Esophagus (tissue), 2 donors: ENCODE measurements around the gene PEX6. TPM values are rescaled to one million over a fixed set of nuclear protein-coding genes. Genes with fewer than 3 reads are reported as not detected.

ENCODE experiments used
- H3K27ac ChIP-seq, 2 donors: one replicate each; pipeline ENCODE4 v1.5.1; 2013; ENCODE audit warnings: low read depth in 2 of 2, mild to moderate bottlenecking in 2 of 2, inconsistent platforms in 1 of 2, low read length in 1 of 2, moderate library complexity in 1 of 2
- H3K27me3 ChIP-seq, 2 donors: one replicate each; pipeline ENCODE4 v1.6.1; 2013; ENCODE audit warnings: low read length in 2 of 2, control low read depth in 1 of 2, mild to moderate bottlenecking in 1 of 2; ENCODE audit not compliant: insufficient read depth in 2 of 2, control insufficient read depth in 1 of 2
- H3K36me3 ChIP-seq, 2 donors: one replicate each; pipeline ENCODE4 v1.6.1; 2013; ENCODE audit warnings: low read length in 1 of 2; ENCODE audit not compliant: control insufficient read depth in 2 of 2, insufficient read depth in 2 of 2
- H3K4me1 ChIP-seq, 2 donors: one replicate each; pipeline ENCODE4 v1.6.1; 2013; ENCODE audit warnings: low read length in 1 of 2; ENCODE audit not compliant: control insufficient read depth in 2 of 2, insufficient read depth in 2 of 2
- H3K4me3 ChIP-seq, 2 donors: one replicate each; pipeline ENCODE4 v1.5.1; 2013; ENCODE audit warnings: low read length in 2 of 2, mild to moderate bottlenecking in 2 of 2, low read depth in 1 of 2, moderate library complexity in 1 of 2
- H3K9me3 ChIP-seq, 2 donors: one replicate each; pipeline ENCODE4 v1.6.1; 2013; ENCODE audit warnings: mild to moderate bottlenecking in 2 of 2, low read depth in 1 of 2, low read length in 1 of 2, moderate library complexity in 1 of 2; ENCODE audit not compliant: control insufficient read depth in 2 of 2, insufficient read depth in 1 of 2
- WGBS, 2 donors: extraction: QIAGEN DNeasy Blood & Tissue Kit; methylation state at CpG; one replicate each; pipeline ENCODE4 v1.1.7; 2013; 5-methylcytosine and 5-hydroxymethylcytosine counted together
- polyA plus RNA-seq, 2 donors: library from polyadenylated mRNA; stranded (reverse); fragments of 200-250 nt; gene quantifications; one replicate each; pipeline ENCODE4 v1.2.3, GENCODE V29; 2013
- donor health status: healthy with polysubstance abuse.
- donor health status: Bipolar disorder and iron deficiency.

The PEX6 gene
- polyA plus RNA-seq, 2 donors, result 13.1 to 13.7 TPM

DNA sequence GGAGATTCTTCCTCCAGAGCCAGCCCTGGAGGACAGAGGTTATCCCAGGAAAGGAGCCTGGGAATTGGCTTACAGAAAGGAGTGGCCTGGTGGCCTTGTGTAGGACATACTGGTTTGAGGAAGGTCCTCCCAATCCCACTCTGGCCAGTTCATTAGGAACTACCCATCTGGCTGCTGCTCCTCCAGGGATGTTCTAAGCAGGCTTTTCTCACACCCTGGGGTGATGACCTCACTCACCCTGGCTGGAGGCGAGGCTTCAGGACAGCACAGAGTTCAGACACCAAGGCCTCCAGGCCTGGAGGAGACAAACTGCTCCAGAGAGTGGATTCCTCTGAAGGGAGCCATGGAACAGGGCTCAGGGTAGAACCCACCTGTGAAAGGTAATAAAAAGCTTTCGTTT, 9.6 kb downstream of the PEX6 start:
- no peak overlapping the region for H3K4me3 ChIP-seq
- H3K4me1 ChIP-seq, result peaks cover 0 to 7% of the 10 kb centered on the region in 2 donors
- H3K9me3 ChIP-seq, result no peaks in the 10 kb centered on the region
- no peak overlapping the region for H3K27ac ChIP-seq
- no peaks in the 10 kb centered on the region for H3K27me3 ChIP-seq
- peaks cover 12 to 38% of the 10 kb centered on the region in 2 donors for H3K36me3 ChIP-seq
- 92 to 93% methylated on average over 2 of the region's 2 CpGs for WGBS, 2 donors

DNA sequence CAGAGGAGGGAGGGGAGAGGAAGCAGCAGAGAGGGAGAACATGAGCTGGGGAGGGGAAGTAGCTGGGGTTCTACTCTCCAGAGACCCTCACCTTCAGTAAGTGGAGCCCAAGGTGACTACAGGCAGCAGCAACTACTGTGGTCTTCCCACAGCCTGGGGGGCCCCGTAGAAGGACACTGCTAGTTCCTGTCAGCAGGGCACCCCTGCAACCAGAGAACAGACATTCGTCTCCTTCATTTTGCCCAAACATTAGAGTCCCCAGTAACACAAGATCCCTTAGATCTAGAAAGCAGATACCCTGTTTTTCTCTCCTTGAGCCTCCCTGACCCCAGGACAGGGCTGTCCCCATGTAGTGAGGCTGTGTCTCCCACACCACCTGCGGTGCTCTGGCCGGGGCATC, 10.2 kb downstream of the PEX6 start:
- Histone ChIP-seq H3K4me1 (peaks cover 0 to 5% of the 10 kb centered on the region in 2 donors), H3K4me3 (no peak overlapping the region), H3K27me3 (no peaks in the 10 kb centered on the region), H3K36me3 (peaks cover 12 to 42% of the 10 kb centered on the region in 2 donors), H3K27ac (no peak overlapping the region), H3K9me3 (no peaks in the 10 kb centered on the region)
- WGBS, 2 donors, result 70 to 81% methylated on average over 4 of the region's 4 CpGs

DNA sequence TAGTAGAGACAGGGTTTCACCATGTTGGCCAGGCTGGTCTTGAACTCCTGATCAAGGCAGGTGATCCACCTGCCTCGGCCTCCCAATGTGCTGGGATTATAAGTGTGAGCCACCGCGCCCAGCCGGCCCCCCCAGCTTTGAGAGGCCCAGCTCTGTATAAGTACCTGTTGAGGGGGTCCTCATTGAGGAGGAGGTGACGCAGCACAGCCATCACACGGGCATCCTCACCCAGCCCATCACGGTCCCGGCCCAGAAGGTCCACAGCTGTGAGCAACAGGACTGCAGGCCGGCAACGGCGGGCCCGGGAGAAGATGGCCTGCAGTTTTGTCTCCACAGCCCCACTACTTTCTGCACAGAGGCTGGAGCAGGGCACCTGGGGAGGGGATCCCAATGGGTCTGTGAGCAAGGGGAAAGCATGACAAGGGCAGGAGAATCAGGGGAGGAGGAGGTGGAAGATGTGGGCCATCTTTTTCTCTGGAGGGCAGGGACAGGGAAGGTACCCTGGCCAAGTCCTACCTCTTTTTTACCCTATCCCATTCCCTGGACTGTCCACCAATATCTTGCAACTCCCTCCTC, 10.8 kb downstream of the PEX6 start:
- WGBS, 2 donors, result 96 to 98% methylated on average over 12 of the region's 12 CpGs
- Histone ChIP-seq H3K9me3 (no peaks in the 10 kb centered on the region), H3K27me3 (no peaks in the 10 kb centered on the region), H3K27ac (no peak overlapping the region), H3K4me1 (peaks cover 0 to 5% of the 10 kb centered on the region in 2 donors), H3K4me3 (no peak overlapping the region), H3K36me3 (peaks cover 16 to 46% of the 10 kb centered on the region in 2 donors)

DNA sequence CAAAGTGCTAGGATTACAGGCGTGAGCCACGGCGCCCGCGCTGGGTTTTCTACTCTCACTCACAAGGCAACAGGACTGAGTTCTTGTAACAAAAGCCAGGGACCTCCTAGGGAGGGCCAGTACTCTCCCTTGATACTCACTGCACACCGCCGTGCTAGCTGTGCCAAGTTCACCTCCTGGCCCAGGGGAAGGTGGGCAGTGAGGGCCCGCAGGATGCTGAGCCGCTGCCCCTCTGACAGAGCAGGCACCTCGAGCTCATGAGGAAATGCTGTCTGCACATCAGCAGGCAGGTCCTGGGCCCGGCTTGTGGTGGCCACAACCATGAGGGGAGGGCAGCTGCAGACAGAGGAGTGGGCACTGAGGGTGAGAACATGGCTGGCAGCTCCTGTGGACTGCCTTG, 11.8 kb downstream of the PEX6 start:
- no peaks in the 10 kb centered on the region for H3K9me3 ChIP-seq
- no peak overlapping the region for H3K4me3 ChIP-seq
- H3K27ac ChIP-seq, result no peak overlapping the region
- H3K4me1 ChIP-seq, result peaks cover 0 to 5% of the 10 kb centered on the region in 2 donors
- 91 to 93% methylated on average over 11 of the region's 11 CpGs for WGBS, 2 donors
- no peaks in the 10 kb centered on the region for H3K27me3 ChIP-seq
- peaks cover 16 to 50% of the 10 kb centered on the region in 2 donors for H3K36me3 ChIP-seq

DNA sequence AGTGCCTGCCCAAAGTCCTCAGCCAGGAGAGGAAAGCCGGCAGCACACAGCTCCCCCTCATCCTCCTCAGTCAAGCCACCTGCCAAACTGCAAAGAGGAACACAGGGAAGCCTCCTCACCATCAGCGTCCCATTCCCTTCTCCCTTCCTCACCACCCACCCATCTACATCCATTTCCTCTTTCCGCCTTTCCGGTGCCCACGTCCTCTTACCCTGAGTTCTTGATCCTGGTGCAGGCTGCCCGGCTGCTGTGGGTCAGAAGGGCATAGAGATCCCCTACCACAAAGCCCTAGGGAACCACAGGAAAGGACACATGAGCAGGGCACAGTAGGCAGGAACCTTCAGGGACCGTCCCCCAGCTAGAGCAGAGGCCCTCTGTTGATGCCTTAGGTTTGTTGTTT, 12.4 kb downstream of the PEX6 start:
- 75 to 83% methylated on average over 7 of the region's 7 CpGs for WGBS, 2 donors
- Histone ChIP-seq H3K27ac (no peak overlapping the region), H3K9me3 (no peaks in the 10 kb centered on the region), H3K4me1 (peaks cover 0 to 5% of the 10 kb centered on the region in 2 donors), H3K4me3 (no peak overlapping the region), H3K36me3 (peaks cover 16 to 50% of the 10 kb centered on the region in 2 donors), H3K27me3 (no peaks in the 10 kb centered on the region)

DNA sequence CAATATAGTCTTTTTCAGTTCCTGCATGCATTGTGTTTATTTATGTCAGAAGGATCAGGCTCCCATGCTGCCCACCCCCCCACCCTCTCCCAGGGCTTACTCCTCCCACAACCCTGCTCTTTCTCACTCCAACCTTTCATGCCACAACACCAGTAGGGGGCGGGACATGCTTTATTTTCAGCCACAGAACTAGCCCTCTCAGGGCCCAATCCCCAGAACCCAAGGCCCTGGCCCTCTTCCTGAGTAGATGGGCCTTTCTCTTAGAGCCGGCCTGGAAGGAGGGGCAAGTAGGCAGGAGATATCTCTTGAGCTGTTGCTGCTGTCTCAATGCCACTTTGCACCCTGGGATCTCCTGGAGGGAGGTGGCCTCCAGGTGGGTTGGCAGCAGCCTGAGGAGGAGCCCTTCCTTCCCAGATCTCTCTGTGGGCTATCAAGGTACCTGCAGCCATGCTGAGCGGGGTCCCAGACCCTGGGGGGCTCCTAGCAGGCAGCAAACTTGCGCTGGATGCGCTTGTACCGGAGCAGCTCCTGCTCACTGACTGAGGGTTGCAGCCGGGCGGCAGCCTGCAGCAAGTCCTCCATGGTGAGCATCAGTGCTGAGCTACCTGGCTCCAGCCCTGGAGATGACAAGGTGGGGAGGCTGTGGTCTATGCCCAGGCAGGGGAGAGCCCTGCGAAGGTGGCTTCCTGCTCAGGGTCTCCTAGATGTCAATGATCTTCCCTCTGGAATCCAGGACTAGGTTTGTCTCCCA, 15.0 kb downstream of the PEX6 start:
- Histone ChIP-seq H3K4me1 (peaks cover 0 to 6% of the 10 kb centered on the region in 2 donors), H3K27ac (no peak overlapping the region), H3K36me3 (peaks cover 12 to 46% of the 10 kb centered on the region in 2 donors), H3K4me3 (no peak overlapping the region), H3K27me3 (no peaks in the 10 kb centered on the region), H3K9me3 (no peaks in the 10 kb centered on the region)
- 80 to 84% methylated on average over 9 of the region's 9 CpGs for WGBS, 2 donors

DNA sequence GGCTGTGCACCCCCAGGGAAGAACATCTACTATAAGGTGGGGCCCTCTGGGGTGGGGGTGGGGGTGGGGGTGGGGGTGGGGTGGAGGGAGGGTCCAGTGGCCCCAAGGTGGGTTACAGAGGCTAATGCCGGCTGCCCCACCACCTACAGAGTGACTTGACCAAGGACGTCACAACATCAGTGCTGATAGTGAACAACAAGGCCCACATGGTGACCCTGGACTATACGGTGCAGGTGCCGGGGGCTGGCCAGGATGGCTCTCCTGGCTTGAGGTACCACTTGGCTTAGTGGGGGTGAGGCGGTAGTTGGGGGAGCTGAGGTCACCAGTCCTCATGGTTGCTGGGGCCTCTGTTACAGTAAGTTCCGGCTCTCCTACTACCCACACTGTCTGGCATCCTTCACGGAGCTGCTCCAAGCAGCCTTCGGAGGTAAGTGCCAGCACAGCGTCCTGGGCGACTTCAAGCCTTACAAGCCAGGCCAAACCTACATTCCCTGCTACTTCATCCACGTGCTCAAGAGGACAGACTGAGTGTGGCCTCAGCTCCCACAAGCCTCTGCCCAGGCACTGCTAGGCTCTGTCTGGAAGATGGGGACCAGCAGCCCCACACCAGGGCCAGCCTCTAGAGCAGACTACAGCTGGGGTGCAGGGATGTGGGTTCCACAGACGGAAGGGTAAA, 15.7 kb downstream of the PEX6 start:
- WGBS, 2 donors, result 83 to 84% methylated on average over 12 of the region's 12 CpGs
- Histone ChIP-seq H3K36me3 (peaks cover 8 to 40% of the 10 kb centered on the region in 2 donors), H3K9me3 (no peaks in the 10 kb centered on the region)

DNA sequence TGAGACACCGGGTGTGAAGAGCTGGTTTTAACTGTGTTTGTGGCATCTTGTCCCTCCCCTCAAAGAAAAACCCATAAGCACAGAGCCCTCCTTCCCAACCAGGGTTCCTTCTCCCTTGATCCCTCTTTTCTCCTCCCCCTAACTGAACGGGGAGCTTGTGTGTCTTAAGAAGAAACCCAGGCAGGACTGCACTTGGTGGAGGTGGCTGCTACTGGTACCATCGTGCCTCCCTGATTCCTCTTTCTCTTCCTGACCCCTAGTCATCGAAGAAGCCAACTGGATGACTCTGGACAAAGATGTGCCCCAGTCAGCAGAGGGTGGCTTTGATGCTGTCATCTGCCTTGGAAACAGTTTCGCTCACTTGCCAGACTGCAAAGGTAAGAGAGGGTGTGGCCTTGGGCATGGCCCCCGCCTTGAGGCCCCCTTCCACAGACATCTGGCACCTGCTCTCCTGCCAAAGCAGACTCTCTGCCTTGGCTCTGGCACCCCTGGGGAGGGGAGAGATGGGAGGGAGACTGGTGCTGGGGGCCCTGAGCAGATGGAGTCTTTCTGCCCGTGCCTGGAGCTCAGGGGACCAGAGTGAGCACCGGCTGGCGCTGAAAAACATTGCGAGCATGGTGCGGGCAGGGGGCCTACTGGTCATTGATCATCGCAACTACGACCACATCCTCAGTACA, 16.3 kb downstream of the PEX6 start:
- 86 to 90% methylated on average over 13 of the region's 13 CpGs for WGBS, 2 donors
- H3K36me3 ChIP-seq, result peaks cover 8 to 37% of the 10 kb centered on the region in 2 donors
- no peak overlapping the region for H3K4me3 ChIP-seq
- H3K4me1 ChIP-seq, result peaks cover 0 to 6% of the 10 kb centered on the region in 2 donors
- H3K9me3 ChIP-seq, result no peaks in the 10 kb centered on the region
- H3K27ac ChIP-seq, result no peak overlapping the region
- H3K27me3 ChIP-seq, result no peaks in the 10 kb centered on the region

More for the DNA sequence above, 15.7 kb downstream of the PEX6 start:
- Histone ChIP-seq H3K27me3 (no peaks in the 10 kb centered on the region), H3K27ac (no peak overlapping the region), H3K4me1 (peaks cover 0 to 6% of the 10 kb centered on the region in 2 donors), H3K4me3 (no peak overlapping the region)

DNA sequence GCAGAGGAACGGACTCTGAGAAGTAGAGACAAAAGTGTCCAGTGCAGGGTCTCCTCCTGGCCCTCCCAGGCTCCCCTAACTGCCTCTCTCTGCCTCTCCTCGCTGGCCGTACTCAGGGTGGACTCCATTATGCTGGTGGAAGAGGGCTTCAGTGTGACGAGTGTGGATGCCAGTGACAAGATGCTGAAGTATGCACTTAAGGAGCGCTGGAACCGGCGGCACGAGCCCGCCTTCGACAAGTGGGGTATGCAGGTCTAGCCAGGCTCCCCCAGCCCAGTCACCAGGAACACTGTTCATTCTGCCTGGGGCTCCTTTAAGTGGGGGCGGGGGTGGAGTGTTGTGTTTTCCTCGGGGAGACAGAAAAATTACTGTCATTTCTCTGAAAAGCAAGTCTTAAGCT, 16.9 kb downstream of the PEX6 start:
- Histone ChIP-seq H3K27ac (no peak overlapping the region), H3K9me3 (no peaks in the 10 kb centered on the region), H3K4me1 (peaks cover 0 to 6% of the 10 kb centered on the region in 2 donors), H3K36me3 (peaks cover 4 to 31% of the 10 kb centered on the region in 2 donors), H3K4me3 (no peak overlapping the region), H3K27me3 (no peaks in the 10 kb centered on the region)
- WGBS, 2 donors, result 92 to 93% methylated on average over 12 of the region's 12 CpGs
